Mesenchymal stem cell (in vitro differentiated cells and primary cell): ENCODE results near the gene KAT7.

Source experiments
- DNase-seq: peaks from one replicate; pipeline ENCODE4 v3.0.0-alpha.2; 2013
- H2AFZ ChIP-seq: one replicate; pipeline ENCODE4 v1.6.1; 2013; ENCODE audit warnings: low read depth, mild to moderate bottlenecking, control low read depth, inconsistent platforms, low read length, moderate library complexity
- H2AK5ac ChIP-seq: 2 replicates; pipeline ENCODE4 v1.6.1; 2013; ENCODE audit warnings: low read length, moderate library complexity, mild to moderate bottlenecking, inconsistent platforms; ENCODE audit not compliant: severe bottlenecking
- H2BK120ac ChIP-seq: one replicate; pipeline ENCODE4 v1.6.1; 2013; ENCODE audit warnings: low read depth, mild to moderate bottlenecking, inconsistent platforms, low read length, moderate library complexity
- H2BK12ac ChIP-seq, 2 experiments: one replicate each; pipeline ENCODE4 v1.6.1; 2013; ENCODE audit warnings: inconsistent platforms in 2 of 2, low read length in 2 of 2, mild to moderate bottlenecking in 2 of 2, moderate library complexity in 2 of 2, control low read depth in 1 of 2
- H2BK15ac ChIP-seq: one replicate; pipeline ENCODE4 v1.6.1; 2013; ENCODE audit warnings: mild to moderate bottlenecking, low read depth, inconsistent platforms; ENCODE audit not compliant: poor library complexity, severe bottlenecking
- H2BK5ac ChIP-seq: 2 replicates; pipeline ENCODE4 v1.6.1; 2013; ENCODE audit warnings: low read depth, mild to moderate bottlenecking, low read length, control low read depth, inconsistent platforms; ENCODE audit not compliant: poor library complexity, severe bottlenecking
- H3K14ac ChIP-seq, 2 experiments: one replicate each; pipeline ENCODE4 v1.6.1; 2013; ENCODE audit warnings: inconsistent platforms in 2 of 2, low read length in 2 of 2, control low read depth in 1 of 2, mild to moderate bottlenecking in 1 of 2, moderate library complexity in 1 of 2
- H3K18ac ChIP-seq, 2 experiments: one replicate each; pipeline ENCODE4 v1.6.1; 2013; ENCODE audit warnings: inconsistent platforms in 2 of 2, low read length in 2 of 2, control low read depth in 1 of 2, low read depth in 1 of 2, mild to moderate bottlenecking in 1 of 2
- H3K23ac ChIP-seq, 2 experiments: one replicate each; pipeline ENCODE4 v1.6.1; 2013; ENCODE audit warnings: inconsistent platforms in 2 of 2, low read length in 2 of 2, mild to moderate bottlenecking in 2 of 2, moderate library complexity in 2 of 2, control low read depth in 1 of 2
- H3K27ac ChIP-seq: 2 replicates; pipeline ENCODE4 v1.5.1; 2013; ENCODE audit warnings: mild to moderate bottlenecking, moderate library complexity, low read length, control low read depth, inconsistent platforms; ENCODE audit not compliant: poor library complexity, severe bottlenecking
- H3K27me3 ChIP-seq, 2 experiments: 2 replicates each; pipeline versions ENCODE4 v1.6.1 to v1.7.0; 2013; ENCODE audit warnings: low read length in 2 of 2, mild to moderate bottlenecking in 2 of 2, moderate library complexity in 2 of 2, control low read depth in 1 of 2, inconsistent platforms in 1 of 2; ENCODE audit not compliant: control insufficient read depth in 1 of 2, insufficient read depth in 1 of 2
- H3K36me3 ChIP-seq, 2 experiments: 2 replicates each; pipeline versions ENCODE4 v1.6.1 to v1.7.0; 2013; ENCODE audit warnings: low read length in 2 of 2, control low read depth in 1 of 2, inconsistent platforms in 1 of 2, low read depth in 1 of 2, mild to moderate bottlenecking in 1 of 2; ENCODE audit not compliant: insufficient read depth in 2 of 2, control insufficient read depth in 1 of 2
- H3K4ac ChIP-seq, 2 experiments: one replicate each; pipeline ENCODE4 v1.6.1; 2013; ENCODE audit warnings: inconsistent platforms in 2 of 2, low read length in 2 of 2, mild to moderate bottlenecking in 2 of 2, moderate library complexity in 2 of 2, control low read depth in 1 of 2, low read depth in 1 of 2
- H3K4me1 ChIP-seq: 2 replicates; pipeline ENCODE4 v1.6.1; 2013; ENCODE audit warnings: low read depth, low read length, control low read depth; ENCODE audit not compliant: control insufficient read depth, insufficient read depth
- H3K4me2 ChIP-seq: 2 replicates; pipeline ENCODE4 v1.6.1; 2013; ENCODE audit warnings: low read length, mild to moderate bottlenecking, inconsistent platforms; ENCODE audit not compliant: poor library complexity, severe bottlenecking
- H3K4me3 ChIP-seq, 2 experiments: 2 replicates each; pipeline versions ENCODE4 v1.5.1 to v1.7.0; 2013; ENCODE audit warnings: low read length in 2 of 2, mild to moderate bottlenecking in 2 of 2, control low read depth in 1 of 2, low read depth in 1 of 2; ENCODE audit not compliant: insufficient read depth in 1 of 2
- H3K79me1 ChIP-seq: replicated peaks from 2 replicates; pipeline ENCODE4 v1.6.1; 2013; ENCODE audit warnings: mild to moderate bottlenecking, control low read depth, low read length, inconsistent platforms; ENCODE audit not compliant: poor library complexity, severe bottlenecking
- H3K9ac ChIP-seq: 2 replicates; pipeline ENCODE4 v1.7.0; 2013; ENCODE audit warnings: mild to moderate bottlenecking, low read length, moderate library complexity
- H3K9me3 ChIP-seq: 2 replicates; pipeline ENCODE4 v1.7.0; 2013; ENCODE audit warnings: mild to moderate bottlenecking, low read length; ENCODE audit not compliant: control insufficient read depth
- H4K8ac ChIP-seq: one replicate; pipeline ENCODE4 v1.6.1; 2013; ENCODE audit warnings: inconsistent platforms, mild to moderate bottlenecking, low read length, moderate library complexity
- H4K91ac ChIP-seq: one replicate; pipeline ENCODE4 v1.6.1; 2013; ENCODE audit warnings: mild to moderate bottlenecking, low read length, inconsistent platforms
- WGBS: methylation state at CpG from one replicate; pipeline ENCODE4 v1.1.7; 2013; ENCODE audit warnings: mixed read lengths; 5-methylcytosine and 5-hydroxymethylcytosine counted together

The KAT7 gene

DNA sequence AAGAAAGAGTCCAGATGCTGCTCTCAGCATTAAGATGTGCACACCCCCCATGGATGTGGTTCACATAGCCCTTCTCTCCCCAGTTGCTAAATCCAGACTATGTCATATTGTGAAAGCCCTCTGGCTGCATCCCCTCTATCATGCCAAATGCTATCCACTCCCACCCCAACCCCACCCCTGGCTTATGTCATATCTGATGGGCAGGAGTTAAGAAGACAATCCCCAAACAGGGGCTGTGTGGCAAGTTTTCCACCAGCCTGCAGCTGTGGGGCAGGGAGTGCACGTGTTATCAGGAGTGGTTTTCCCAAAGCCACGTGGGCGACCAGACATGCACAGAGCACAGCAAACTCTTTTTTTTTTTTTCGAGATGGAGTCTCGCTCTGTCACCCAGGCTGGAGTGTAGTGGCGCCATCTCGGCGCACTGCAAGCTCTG, 34.5 kb upstream of the KAT7 start:
- no peak overlapping the region for H3K18ac ChIP-seq
- H3K4ac ChIP-seq, result no peak overlapping the region

DNA sequence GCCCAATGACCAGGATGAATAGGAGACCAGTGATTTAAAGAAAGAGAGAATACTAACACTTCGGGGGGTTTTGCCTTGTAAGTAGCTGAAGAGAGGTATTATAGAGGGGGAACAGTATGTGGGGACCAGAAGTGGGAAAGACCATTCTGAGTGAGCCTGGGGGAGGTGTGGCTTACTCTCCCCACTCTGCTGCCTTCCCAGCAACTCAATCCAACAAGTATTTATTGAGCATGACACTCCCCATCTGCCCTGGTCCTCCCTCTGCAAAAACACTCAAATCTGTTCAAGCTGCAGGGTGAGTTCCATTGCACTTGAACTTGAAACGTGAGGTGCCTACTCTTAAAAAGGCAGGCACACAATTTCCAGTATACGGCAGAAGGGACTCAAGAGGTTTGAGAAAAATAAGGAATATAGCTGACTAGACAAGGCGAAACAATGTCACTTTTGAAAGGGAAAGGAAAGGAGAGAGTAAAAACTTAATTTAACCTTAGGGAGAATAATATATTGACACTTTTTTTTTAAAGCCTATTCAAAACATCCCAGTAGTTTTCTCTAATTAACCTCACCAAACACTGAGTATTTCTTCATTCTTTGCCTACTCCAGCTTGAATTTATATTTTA, 32.7 kb upstream of the KAT7 start:
- Histone ChIP-seq H2AK5ac (no peak overlapping the region), H3K4me3 (no peak overlapping the region), H3K27me3 (no peaks in the 10 kb centered on the region), H3K23ac (no peak overlapping the region), H3K27ac (no peak overlapping the region), H2BK15ac (no peak overlapping the region), H3K4me2 (no peak overlapping the region), H3K9me3 (no peaks in the 10 kb centered on the region), H3K9ac (no peak overlapping the region), H3K36me3 (no peaks in the 10 kb centered on the region), H3K4ac (no peak overlapping the region), H4K8ac (no peak overlapping the region), H3K4me1 (no peaks in the 10 kb centered on the region), H3K79me1 (peaks cover 29% of the 10 kb centered on the region), H2BK5ac (no peak overlapping the region), H2BK120ac (no peak overlapping the region), H2BK12ac (no peak overlapping the region), H2AFZ (no peak overlapping the region), H4K91ac (no peak overlapping the region), H3K18ac (no peak overlapping the region), H3K14ac (no peak overlapping the region)
- WGBS, result 92% methylated on average over 3 of the region's 4 CpGs
- DNase-seq, result no peak

More for the DNA sequence above, 34.5 kb upstream of the KAT7 start:
- peaks cover 2% of the 10 kb centered on the region for H3K4me1 ChIP-seq
- H2BK5ac ChIP-seq, result no peak overlapping the region
- H3K23ac ChIP-seq, result no peak overlapping the region
- H3K9me3 ChIP-seq, result no peaks in the 10 kb centered on the region
- no peak overlapping the region for H3K4me3 ChIP-seq
- H3K9ac ChIP-seq, result no peak overlapping the region
- H2AFZ ChIP-seq, result no peak overlapping the region
- H2BK15ac ChIP-seq, result no peak overlapping the region
- no peak overlapping the region for H3K4me2 ChIP-seq
- H2BK120ac ChIP-seq, result no peak overlapping the region
- no peak overlapping the region for H2AK5ac ChIP-seq
- no peak for DNase-seq
- H4K8ac ChIP-seq, result no peak overlapping the region
- no peak overlapping the region for H3K14ac ChIP-seq
- peaks cover 20% of the 10 kb centered on the region for H3K79me1 ChIP-seq
- H3K27ac ChIP-seq, result no peak overlapping the region
- H3K27me3 ChIP-seq, result no peaks in the 10 kb centered on the region
- no peak overlapping the region for H4K91ac ChIP-seq
- WGBS, result 88% methylated on average over 7 of the region's 8 CpGs
- no peak overlapping the region for H2BK12ac ChIP-seq
- H3K36me3 ChIP-seq, result no peaks in the 10 kb centered on the region

DNA sequence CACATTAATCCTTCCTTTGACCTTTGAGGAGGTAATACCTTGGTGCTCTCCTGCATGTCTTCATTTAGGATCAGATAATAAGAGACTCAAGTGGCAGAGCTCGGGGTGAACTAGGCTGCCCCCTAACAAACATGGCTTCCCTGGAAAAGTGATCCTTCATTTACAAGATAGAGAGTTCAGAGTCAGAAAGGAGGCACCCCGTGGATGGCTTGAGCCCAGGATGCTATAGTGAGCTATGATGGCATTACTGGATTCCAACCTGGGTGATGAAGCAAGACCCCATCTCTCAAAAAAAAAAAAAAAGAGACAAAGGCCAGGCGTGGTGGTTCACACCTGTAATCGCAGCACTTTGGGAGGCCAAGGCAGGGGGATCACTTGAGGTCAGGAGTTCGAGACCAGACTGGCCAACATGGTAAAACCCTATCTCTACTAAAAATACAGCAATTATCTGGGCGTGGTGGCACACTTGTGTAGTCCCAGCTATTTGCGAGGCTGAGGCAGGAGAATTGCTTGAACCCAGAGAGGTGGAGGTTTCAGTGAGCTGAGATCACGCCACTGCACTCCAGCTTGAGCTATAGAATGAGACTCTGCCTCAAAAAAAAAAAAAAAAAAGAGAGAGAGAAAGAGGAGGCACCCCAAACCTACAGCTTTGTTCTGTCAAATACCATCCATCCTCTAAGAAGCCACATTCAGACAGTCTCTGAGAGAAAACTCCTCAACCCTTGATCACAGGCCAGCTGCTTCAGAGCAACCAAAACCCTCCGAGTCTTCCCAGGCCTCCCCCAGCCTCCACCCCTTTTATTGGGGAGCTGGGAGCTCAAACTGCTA, 31.9 kb upstream of the KAT7 start:
- no peaks in the 10 kb centered on the region for H3K4me1 ChIP-seq

DNA sequence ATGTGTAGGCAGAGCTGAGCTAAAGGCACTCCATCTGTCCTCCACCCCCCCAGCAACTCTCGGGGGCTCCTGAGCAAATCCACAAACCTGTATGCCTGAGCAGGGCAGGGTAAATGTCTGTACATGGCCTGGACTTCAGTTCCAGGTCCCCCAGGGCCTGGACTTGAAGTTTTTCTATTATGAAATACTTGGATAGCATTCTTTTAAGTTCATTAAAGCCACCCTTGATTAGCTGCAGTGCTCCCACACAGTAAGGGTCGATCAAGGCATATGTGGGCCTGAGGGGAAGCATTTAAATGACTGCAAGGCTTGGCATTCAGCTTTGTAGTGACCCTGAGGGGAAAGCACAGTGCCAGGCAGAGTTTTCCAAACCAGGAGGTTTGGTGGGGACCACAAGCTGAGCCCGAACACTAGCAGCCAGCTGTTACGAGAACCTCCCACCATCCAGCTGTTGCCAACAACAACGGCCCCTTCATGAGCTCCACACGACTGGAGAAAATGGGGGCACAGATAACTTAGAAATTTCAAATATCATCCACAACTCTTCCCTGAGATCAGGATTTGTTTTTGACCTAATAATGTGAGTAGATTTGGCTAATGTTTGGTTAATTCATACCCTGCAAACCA, 31.2 kb upstream of the KAT7 start:
- H3K9ac ChIP-seq, result no peak overlapping the region
- H2BK5ac ChIP-seq, result no peak overlapping the region
- no peak overlapping the region for H3K4ac ChIP-seq
- no peak overlapping the region for H4K8ac ChIP-seq
- no peak overlapping the region for H2BK15ac ChIP-seq
- H2BK120ac ChIP-seq, result no peak overlapping the region
- H3K14ac ChIP-seq, result no peak overlapping the region
- H3K4me1 ChIP-seq, result no peaks in the 10 kb centered on the region
- no peaks in the 10 kb centered on the region for H3K27me3 ChIP-seq
- H2BK12ac ChIP-seq, result no peak overlapping the region
- H2AFZ ChIP-seq, result no peak overlapping the region
- no peak for DNase-seq
- no peak overlapping the region for H4K91ac ChIP-seq
- H3K4me2 ChIP-seq, result no peak overlapping the region
- H3K18ac ChIP-seq, result no peak overlapping the region
- H3K4me3 ChIP-seq, result no peak overlapping the region
- H3K27ac ChIP-seq, result no peak overlapping the region
- peaks cover 33% of the 10 kb centered on the region for H3K79me1 ChIP-seq
- 91% methylated on average over 3 of the region's 6 CpGs for WGBS
- no peaks in the 10 kb centered on the region for H3K9me3 ChIP-seq
- H3K36me3 ChIP-seq, result no peaks in the 10 kb centered on the region
- no peak overlapping the region for H2AK5ac ChIP-seq
- H3K23ac ChIP-seq, result no peak overlapping the region

More for the DNA sequence above, 31.9 kb upstream of the KAT7 start:
- H3K23ac ChIP-seq, result no peak overlapping the region
- no peak overlapping the region for H2BK120ac ChIP-seq
- no peak overlapping the region for H3K4me3 ChIP-seq
- H2BK5ac ChIP-seq, result no peak overlapping the region
- no peak overlapping the region for H2AK5ac ChIP-seq
- no peaks in the 10 kb centered on the region for H3K27me3 ChIP-seq
- H3K18ac ChIP-seq, result no peak overlapping the region
- no peak for DNase-seq
- H3K79me1 ChIP-seq, result peaks cover 34% of the 10 kb centered on the region
- no peak overlapping the region for H4K8ac ChIP-seq
- no peak overlapping the region for H4K91ac ChIP-seq
- no peak overlapping the region for H2BK15ac ChIP-seq
- no peak overlapping the region for H3K9ac ChIP-seq
- no peak overlapping the region for H2BK12ac ChIP-seq
- no peak overlapping the region for H3K4me2 ChIP-seq
- no peaks in the 10 kb centered on the region for H3K36me3 ChIP-seq
- no peak overlapping the region for H3K14ac ChIP-seq
- no peak overlapping the region for H2AFZ ChIP-seq
- H3K27ac ChIP-seq, result no peak overlapping the region
- WGBS, result 87% methylated on average over 5 of the region's 9 CpGs
- H3K4ac ChIP-seq, result no peak overlapping the region
- H3K9me3 ChIP-seq, result no peaks in the 10 kb centered on the region
